Mucosa of rectum (tissue), 2 donors: ENCODE measurements around the gene FGGY.

ENCODE experiments used
- H3K27ac ChIP-seq, 2 donors: one replicate each; pipeline ENCODE4 v1.7.0; 2013; ENCODE audit warnings: inconsistent platforms in 2 of 2, low read depth in 2 of 2, low read length in 2 of 2
- H3K27me3 ChIP-seq, 2 donors: one replicate each; pipeline ENCODE4 v1.7.0; 2013; ENCODE audit warnings: low read length in 2 of 2; ENCODE audit not compliant: control insufficient read depth in 2 of 2, insufficient read depth in 2 of 2
- H3K36me3 ChIP-seq, 2 donors: one replicate each; pipeline ENCODE4 v1.7.0; 2013; ENCODE audit warnings: low read length in 2 of 2; ENCODE audit not compliant: control insufficient read depth in 2 of 2, insufficient read depth in 2 of 2
- H3K4me1 ChIP-seq, 2 donors: one replicate each; pipeline ENCODE4 v1.7.0; 2013; ENCODE audit warnings: low read length in 2 of 2, mild to moderate bottlenecking in 1 of 2; ENCODE audit not compliant: control insufficient read depth in 2 of 2, insufficient read depth in 2 of 2
- H3K4me3 ChIP-seq, 2 donors: one replicate each; pipeline ENCODE4 v1.7.0; 2013; ENCODE audit warnings: low read length in 2 of 2
- H3K9ac ChIP-seq, 2 donors: one replicate each; pipeline ENCODE4 v1.7.0; 2013; ENCODE audit warnings: low read length in 2 of 2, low read depth in 1 of 2, mild to moderate bottlenecking in 1 of 2
- H3K9me3 ChIP-seq, 2 donors: one replicate each; pipeline ENCODE4 v1.7.0; 2013; ENCODE audit warnings: low read length in 2 of 2; ENCODE audit not compliant: control insufficient read depth in 2 of 2
- donor health status: healthy.
- donor health status: Normal muscosa, but diverticular disease.

FGGY gene

DNA sequence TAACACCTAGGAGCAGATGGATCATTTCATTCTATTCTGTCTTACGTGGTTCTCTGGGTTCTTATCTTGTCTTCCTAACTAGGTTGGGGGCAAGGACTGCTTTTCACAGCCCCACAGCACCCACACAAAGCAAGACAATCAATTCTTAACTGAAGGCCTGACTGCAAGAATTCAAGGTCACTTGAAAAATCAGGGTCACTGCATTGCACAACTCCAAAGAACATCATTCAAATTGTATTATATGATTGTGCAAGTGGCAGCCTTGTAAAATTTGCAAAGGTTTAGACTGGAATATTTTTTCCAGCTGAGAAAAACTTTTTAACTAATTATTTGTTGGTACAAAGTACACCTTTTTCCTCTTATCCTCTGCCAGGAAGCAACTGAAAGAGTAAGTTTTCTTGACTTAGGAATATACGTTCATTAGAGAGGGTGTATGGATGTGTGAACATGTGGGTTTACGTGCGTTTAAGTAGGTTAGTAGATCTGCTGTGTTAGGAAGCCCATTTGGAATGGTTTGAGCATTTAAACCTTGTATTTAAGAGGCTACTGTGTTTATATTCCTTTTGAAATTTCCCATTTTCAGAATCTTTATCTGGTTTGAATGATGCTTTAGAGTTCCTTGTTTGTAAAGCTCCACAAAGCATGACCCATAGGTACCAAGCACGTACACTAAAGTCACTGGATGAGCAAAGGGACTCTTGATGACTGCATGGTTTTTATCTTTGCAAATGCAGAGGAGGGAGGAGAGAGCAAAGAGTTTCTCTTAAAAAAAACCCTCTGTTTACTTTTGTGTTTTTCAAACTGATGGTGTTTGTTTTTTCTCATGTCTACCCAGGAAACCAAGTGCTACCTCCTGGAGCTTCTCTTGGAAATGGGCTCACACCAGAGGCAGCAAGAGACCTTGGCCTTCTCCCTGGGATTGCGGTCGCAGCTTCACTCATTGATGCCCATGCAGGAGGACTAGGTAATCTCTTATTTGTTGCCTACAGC lies 214.9 kb downstream of the FGGY start:
- Histone ChIP-seq H3K4me1 (no peaks in the 10 kb centered on the region), H3K27ac (no peak overlapping the region), H3K9me3 (no peaks in the 10 kb centered on the region)

DNA sequence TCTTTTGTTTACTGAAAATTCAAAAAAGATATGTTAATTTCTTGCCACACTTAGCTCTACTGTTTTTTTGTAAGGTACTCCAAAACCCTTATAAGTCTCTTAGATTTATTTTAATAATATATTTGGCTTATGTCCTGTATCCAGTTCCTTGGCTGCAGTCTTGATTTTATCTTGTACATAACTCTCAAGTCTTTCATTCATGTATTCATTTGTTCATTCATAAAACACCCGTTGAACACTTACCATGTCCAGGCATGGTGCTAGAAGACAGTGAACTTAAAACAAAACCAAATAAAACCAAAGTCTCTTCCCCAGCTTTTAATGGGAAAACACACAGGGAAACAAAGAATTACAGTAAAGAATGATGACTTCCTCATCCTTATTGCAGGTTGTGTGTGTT lies 215.8 kb downstream of the FGGY start:
- H3K27ac ChIP-seq: no peak overlapping the region
- no peak overlapping the region for H3K4me3 ChIP-seq
- no peaks in the 10 kb centered on the region for H3K27me3 ChIP-seq
- no peaks in the 10 kb centered on the region for H3K4me1 ChIP-seq
- H3K36me3 ChIP-seq: no peaks in the 10 kb centered on the region
- H3K9me3 ChIP-seq: no peaks in the 10 kb centered on the region
- no peak overlapping the region for H3K9ac ChIP-seq

More for the DNA sequence above, 214.9 kb downstream of the FGGY start:
- no peaks in the 10 kb centered on the region for H3K27me3 ChIP-seq
- H3K9ac ChIP-seq: no peak overlapping the region
- H3K36me3 ChIP-seq: no peaks in the 10 kb centered on the region
- no peak overlapping the region for H3K4me3 ChIP-seq

DNA sequence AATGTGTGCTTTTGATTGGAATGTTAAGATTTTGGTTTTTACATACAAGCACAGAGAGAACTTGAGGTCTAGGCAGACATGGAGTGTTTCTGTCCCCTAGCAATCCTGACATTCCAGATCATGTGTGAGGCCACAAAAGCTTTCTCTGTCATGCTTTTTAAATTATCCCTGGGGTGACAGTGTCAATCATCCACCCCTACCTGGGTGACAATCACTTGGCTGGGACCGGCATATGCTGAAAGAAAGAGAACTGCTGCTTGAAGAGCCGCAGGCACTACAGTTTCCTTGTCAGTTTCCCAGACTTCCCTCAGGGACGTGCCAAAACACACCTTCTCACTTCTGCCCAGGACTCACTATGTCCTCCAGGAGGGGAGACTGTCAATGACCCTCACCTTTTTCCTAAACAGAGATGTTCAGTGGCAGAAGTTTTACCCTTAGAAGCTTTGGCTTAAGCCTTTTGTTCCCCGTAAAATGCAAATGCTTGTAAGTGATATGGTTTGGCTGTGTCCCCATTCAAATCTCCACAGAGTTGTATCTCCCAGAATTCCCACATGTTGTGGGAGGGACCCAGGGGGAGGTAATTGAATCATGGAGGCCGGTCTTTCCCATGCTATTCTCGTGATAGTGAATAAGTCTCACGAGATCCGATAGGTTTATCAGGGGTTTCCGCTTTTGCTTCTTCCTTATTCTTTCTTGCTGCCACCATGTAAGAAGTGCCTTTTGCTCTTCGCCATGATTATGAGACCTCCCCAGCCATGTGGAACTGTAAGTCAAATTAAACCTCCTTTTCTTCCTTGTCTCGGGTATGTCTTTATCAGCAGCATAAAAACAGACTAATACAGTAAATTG lies 217.4 kb downstream of the FGGY start:
- H3K36me3 ChIP-seq: no peaks in the 10 kb centered on the region
- no peaks in the 10 kb centered on the region for H3K9me3 ChIP-seq
- H3K27me3 ChIP-seq: no peaks in the 10 kb centered on the region
- no peak overlapping the region for H3K27ac ChIP-seq
- no peak overlapping the region for H3K9ac ChIP-seq
- no peak overlapping the region for H3K4me3 ChIP-seq
- no peaks in the 10 kb centered on the region for H3K4me1 ChIP-seq

GRCh38 chr1:59516881-59517280 lies 220.0 kb downstream of the FGGY start:
- no peaks in the 10 kb centered on the region for H3K27me3 ChIP-seq
- peaks cover 0 to 7% of the 10 kb centered on the region in 2 donors for H3K4me1 ChIP-seq
- H3K27ac ChIP-seq: no peak overlapping the region
- no peaks in the 10 kb centered on the region for H3K9me3 ChIP-seq
- H3K9ac ChIP-seq: no peak overlapping the region
- no peak overlapping the region for H3K4me3 ChIP-seq
- H3K36me3 ChIP-seq: no peaks in the 10 kb centered on the region

DNA sequence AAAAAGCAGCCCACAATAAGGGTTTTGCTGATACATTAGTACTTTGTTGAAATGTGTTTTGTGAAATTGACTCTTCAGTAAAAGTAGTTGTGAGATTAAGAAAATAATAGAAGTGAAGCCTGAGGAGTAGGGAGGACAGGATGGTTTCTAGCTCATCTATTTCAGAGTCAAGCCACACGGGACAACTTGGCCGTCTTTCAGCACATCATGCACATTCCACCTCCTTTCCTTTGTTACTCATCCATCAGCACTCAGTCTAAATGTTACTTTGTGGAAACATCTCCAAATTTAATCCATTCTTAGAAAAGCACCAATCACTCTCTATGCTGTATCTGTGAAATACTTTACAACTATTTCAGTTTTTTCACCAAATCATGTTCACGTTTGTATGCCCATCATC lies 223.3 kb downstream of the FGGY start:
- no peak overlapping the region for H3K9ac ChIP-seq
- no peaks in the 10 kb centered on the region for H3K9me3 ChIP-seq
- peaks cover 4 to 7% of the 10 kb centered on the region in 2 donors for H3K4me1 ChIP-seq
- H3K27me3 ChIP-seq: no peaks in the 10 kb centered on the region
- H3K27ac ChIP-seq: no peak overlapping the region
- no peaks in the 10 kb centered on the region for H3K36me3 ChIP-seq
- no peak overlapping the region for H3K4me3 ChIP-seq

DNA sequence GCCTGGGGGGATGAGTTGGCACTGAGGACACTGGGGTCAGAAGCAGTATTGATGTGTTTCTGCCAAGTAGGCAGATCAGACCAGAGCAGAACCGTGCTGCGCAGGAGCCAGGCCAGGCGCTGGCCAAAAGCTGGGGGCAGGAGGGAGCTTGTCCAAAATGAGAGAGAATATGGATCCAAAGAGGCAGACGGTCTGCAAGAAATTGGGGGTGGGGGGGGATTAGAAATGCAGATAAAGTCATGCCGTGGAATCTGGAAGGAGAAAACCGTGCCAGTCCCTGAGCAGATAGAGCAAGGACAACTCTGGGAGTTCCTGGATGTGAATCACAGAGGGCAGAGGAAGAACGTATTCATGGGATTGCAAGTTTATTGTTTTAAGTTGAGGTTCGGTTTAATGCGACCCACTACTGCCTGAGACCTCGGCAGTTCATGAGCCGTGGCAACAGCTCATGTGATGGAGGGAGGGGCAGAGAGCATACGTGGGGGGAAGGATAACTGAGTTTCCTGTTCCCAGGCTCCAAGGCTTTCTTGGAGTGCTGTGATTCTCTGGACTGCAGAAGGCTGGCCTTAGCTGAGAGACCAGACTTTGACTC lies 224.0 kb downstream of the FGGY start:
- Histone ChIP-seq H3K9ac (no peak overlapping the region), H3K4me3 (no peak overlapping the region), H3K36me3 (no peaks in the 10 kb centered on the region), H3K27ac (peak overlapping the region in 1 of 2 donors; percentile 17), H3K27me3 (no peaks in the 10 kb centered on the region), H3K4me1 (peaks cover 4 to 7% of the 10 kb centered on the region in 2 donors), H3K9me3 (no peaks in the 10 kb centered on the region)

DNA sequence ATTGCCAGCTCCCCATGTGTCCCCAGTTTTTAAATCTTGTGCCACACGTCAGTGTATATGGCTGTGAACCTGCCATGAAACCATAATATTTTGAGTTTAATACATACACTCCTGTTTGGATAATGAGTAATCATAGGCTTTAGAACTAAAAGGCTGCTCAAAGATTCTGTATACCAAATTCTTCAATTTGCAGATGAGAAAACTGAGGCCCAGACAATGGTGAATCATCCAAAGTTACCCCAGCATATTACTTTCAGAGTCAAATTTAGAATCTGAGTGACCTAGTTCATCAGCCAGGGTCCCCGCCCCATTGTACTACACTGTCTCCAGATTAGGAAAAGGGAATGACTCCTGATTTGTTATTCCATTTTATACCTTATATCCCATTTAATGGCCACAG lies 224.6 kb downstream of the FGGY start:
- Histone ChIP-seq H3K4me3 (no peak overlapping the region), H3K9ac (no peak overlapping the region), H3K27me3 (no peaks in the 10 kb centered on the region), H3K9me3 (no peaks in the 10 kb centered on the region), H3K4me1 (peaks cover 4 to 7% of the 10 kb centered on the region in 2 donors), H3K36me3 (no peaks in the 10 kb centered on the region), H3K27ac (peak overlapping the region; percentile 10 to 17)

DNA sequence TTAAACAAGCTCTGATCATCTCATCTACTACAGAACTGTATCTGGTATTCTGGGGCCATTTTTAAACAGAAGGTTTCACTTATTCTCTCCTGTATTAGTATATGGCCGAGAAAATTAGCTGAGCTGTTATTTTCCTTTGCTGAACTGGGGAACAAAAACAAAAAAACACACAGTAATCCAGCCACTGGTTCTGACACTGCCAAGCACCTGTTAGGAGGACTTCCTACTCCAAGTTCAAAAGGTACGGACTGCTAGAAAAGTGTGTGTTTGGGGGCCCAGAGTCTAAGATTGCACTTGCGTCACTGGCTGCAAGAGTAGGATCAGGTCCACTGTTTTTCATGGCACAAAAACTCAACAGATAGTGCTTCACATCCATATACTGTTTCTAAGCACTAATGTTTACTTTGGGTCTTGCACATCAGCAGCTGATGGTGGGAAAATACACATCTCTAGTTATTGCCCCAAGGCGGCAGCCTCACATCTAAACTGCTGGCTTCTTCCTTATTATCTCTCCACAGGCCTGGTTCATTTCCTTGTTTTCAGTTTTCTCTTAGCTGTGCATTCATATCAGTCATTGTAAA lies 226.1 kb downstream of the FGGY start:
- no peak overlapping the region for H3K4me3 ChIP-seq
- H3K27me3 ChIP-seq: no peaks in the 10 kb centered on the region
- peaks cover 4 to 7% of the 10 kb centered on the region in 2 donors for H3K4me1 ChIP-seq
- H3K36me3 ChIP-seq: no peaks in the 10 kb centered on the region
- H3K27ac ChIP-seq: no peak overlapping the region
- no peak overlapping the region for H3K9ac ChIP-seq
- H3K9me3 ChIP-seq: no peaks in the 10 kb centered on the region

DNA sequence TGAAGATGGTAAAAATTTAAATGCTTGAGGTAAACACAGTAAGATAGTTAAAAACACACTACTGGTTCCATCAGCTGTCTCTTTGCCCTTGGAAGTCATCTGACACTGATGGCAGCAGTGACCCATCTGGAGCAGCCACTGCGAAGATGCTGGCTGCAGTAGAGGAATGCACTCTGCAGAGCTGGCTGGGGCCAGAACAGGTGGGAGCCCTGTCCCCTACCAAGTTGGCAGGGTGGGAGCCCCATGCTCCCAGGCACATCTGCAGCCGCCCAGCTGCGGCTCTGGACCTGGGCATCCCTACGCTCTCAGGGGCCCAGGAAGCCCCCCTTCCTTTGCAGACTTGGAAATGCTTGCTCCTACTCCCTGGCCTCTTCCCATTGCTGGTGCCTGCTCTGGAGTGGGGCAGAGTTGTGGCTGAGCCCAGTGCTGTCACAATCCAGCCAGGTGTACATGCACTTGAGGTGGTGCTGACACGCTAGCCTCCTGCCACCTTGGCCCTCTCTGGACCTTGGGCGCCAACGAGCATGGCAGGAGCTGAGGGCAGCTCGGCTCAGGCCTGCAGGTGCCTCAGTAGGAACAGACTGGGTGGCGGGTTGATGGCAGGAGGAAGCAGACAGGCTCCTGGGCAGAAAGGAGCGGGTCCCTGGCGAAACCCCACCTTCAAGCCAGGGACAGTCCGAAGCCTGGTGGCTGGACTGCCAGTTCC lies 227.0 kb downstream of the FGGY start:
- Histone ChIP-seq H3K4me1 (peaks cover 4 to 7% of the 10 kb centered on the region in 2 donors), H3K9ac (no peak overlapping the region), H3K4me3 (no peak overlapping the region), H3K9me3 (no peaks in the 10 kb centered on the region), H3K36me3 (no peaks in the 10 kb centered on the region), H3K27ac (no peak overlapping the region), H3K27me3 (no peaks in the 10 kb centered on the region)
